Measurements from ENCODE around the gene ZNF281.
"Not testable (repeated sequence)": the region's sequence is repeated elsewhere in the genome, so short reads cannot be mapped to it uniquely, and the experiment has no call there.

GRCh38 chr1:200413766-200414165, 3.9 kb upstream of the ZNF281 start:
- TF ChIP-seq CTCF (IDR thresholded peaks at IDR 0.05); CHD2 (IDR thresholded peaks at IDR 0.05; ENCODE audit: low read length, partially characterized antibody); YY1 (IDR thresholded peaks at IDR 0.05; ENCODE audit: low read depth); POLR2AphosphoS5 (IDR thresholded peaks at IDR 0.05; ENCODE audit: low read depth, low read length); MXI1 (IDR thresholded peaks at IDR 0.05; ENCODE audit: low read depth, low read length); FOXM1 (IDR thresholded peaks at IDR 0.05; ENCODE audit: low read depth); REST (IDR thresholded peaks at IDR 0.05; ENCODE audit: low read depth, low read length); SMC3 (IDR thresholded peaks at IDR 0.05; ENCODE audit: low read depth, low read length); GATA2 (CRISPR knock-in tag; IDR thresholded peaks at IDR 0.05); PBX3 (IDR thresholded peaks at IDR 0.05): not testable (repeated sequence)

All from SK-N-SH (cell line).